GM12878 (cell line): ENCODE measurements around the gene RBPMS2. TPM values are rescaled to one million over a fixed set of nuclear protein-coding genes. Genes with fewer than 3 reads are reported as not detected.

Experiments
- ATAC-seq: fragments of 200-7000 bp; cut with Tn5 transposase; 3 replicates; pipeline ENCODE4 v1.9.1; 2020; ENCODE audit warnings: mild to moderate bottlenecking, moderate library complexity
- BruUV-seq: library from RNA; stranded (reverse); fragments of 400-500 nt; replicated peaks from 2 replicates; lab custom pipeline; 2021; lab: Mats Ljungman, UMichigan
- CTCF ChIA-PET: fragments of 300-600 bp; sonication (Branson Sonifier 250); formaldehyde crosslinking; extraction: SDS; loops from one replicate; lab custom pipeline; 2021; ENCODE audit warnings: inconsistent platforms; lab: Yijun Ruan, JAX
- POLR2A ChIA-PET: fragments of 350-600 bp; formaldehyde crosslinking; extraction: SDS; loops from one replicate; lab custom pipeline; 2021; ENCODE audit warnings: inconsistent platforms; lab: Charles Lee
- RAD21 ChIA-PET: fragments of 300-600 bp; sonication (Branson Sonifier 250); formaldehyde crosslinking; loops from one replicate; lab custom pipeline; 2023; ENCODE audit warnings: antibody characterized with exemption; ENCODE audit not compliant: unreplicated experiment; lab: Charles Lee
- SMC1A ChIA-PET: fragments of 300-600 bp; sonication (Branson Sonifier 250); formaldehyde crosslinking; loops from one replicate; lab custom pipeline; 2023; ENCODE audit not compliant: unreplicated experiment, uncharacterized antibody; lab: Charles Lee
- DNase-seq: peaks from one replicate; pipeline ENCODE4 v3.0.0-alpha.2; 2011; ENCODE audit warnings: low read depth, low spot score
- FAIRE-seq: peaks from 3 replicates; lab custom pipeline; 2011; peaks lifted over from hg19 to GRCh38; lab: Jason Lieb, UNC
- H2AFZ ChIP-seq: 2 replicates; pipeline ENCODE4 v1.6.0; 2011; ENCODE audit warnings: low read depth, low read length, control low read depth; ENCODE audit not compliant: control insufficient read depth
- H3K27ac ChIP-seq: 2 replicates; pipeline ENCODE4 v1.5.1; 2011; ENCODE audit warnings: control low read depth; ENCODE audit not compliant: control insufficient read depth, insufficient read depth
- H3K27me3 ChIP-seq, 2 experiments: replicated peaks in 1 of 2; 2 replicates each; pipeline versions ENCODE4 v1.6.0 to v1.6.1; 2011; ENCODE audit warnings: low read length in 1 of 2; ENCODE audit not compliant: control insufficient read depth in 2 of 2, insufficient read depth in 2 of 2
- H3K36me3 ChIP-seq, 2 experiments: 2 replicates each; pipeline ENCODE4 v1.5.1; 2011; ENCODE audit warnings: low read length in 1 of 2; ENCODE audit not compliant: control insufficient read depth in 2 of 2, insufficient read depth in 2 of 2
- H3K4me1 ChIP-seq: 2 replicates; pipeline ENCODE4 v1.6.1; 2011; ENCODE audit warnings: mild to moderate bottlenecking, low read length, moderate library complexity, mixed read lengths; ENCODE audit not compliant: control insufficient read depth, insufficient read depth
- H3K4me2 ChIP-seq: 2 replicates; pipeline ENCODE4 v1.6.0; 2011; ENCODE audit warnings: control low read depth; ENCODE audit not compliant: control insufficient read depth, insufficient read depth
- H3K4me3 ChIP-seq: fragments of 200-600 bp; sonication (generic); 2 replicates; pipeline ENCODE4 v1.5.1; 2016
- H3K79me2 ChIP-seq: 2 replicates; pipeline ENCODE4 v1.6.0; 2011; ENCODE audit warnings: low read length; ENCODE audit not compliant: control insufficient read depth, insufficient read depth
- H3K9ac ChIP-seq: 2 replicates; pipeline ENCODE4 v1.8.0; 2011; ENCODE audit warnings: low read length, control low read depth, mixed read lengths; ENCODE audit not compliant: control insufficient read depth, insufficient read depth
- H3K9me3 ChIP-seq: replicated peaks from 3 replicates; pipeline ENCODE4 v1.5.1; 2011; ENCODE audit warnings: mild to moderate bottlenecking, low read length; ENCODE audit not compliant: control insufficient read depth, insufficient read depth
- H4K20me1 ChIP-seq: 2 replicates; pipeline ENCODE4 v1.6.0; 2011; ENCODE audit not compliant: control insufficient read depth, insufficient read depth
- BCL11A ChIP-seq: IDR thresholded peaks from 2 replicates; pipeline ENCODE4 v1.6.1; 2011; ENCODE audit warnings: low read depth, low read length
- EGR1 ChIP-seq, 2 experiments: IDR thresholded peaks; 1 replicate in 1 of 2; 2 replicates in 1 of 2; pipeline ENCODE4 v1.6.1; 2011 to 2012; ENCODE audit warnings: low read depth in 2 of 2, low read length in 2 of 2, borderline replicate concordance in 1 of 2, mild to moderate bottlenecking in 1 of 2, moderate library complexity in 1 of 2
- EZH2 ChIP-seq: IDR thresholded peaks from 2 replicates; pipeline ENCODE4 v1.6.1; 2012; ENCODE audit warnings: low read depth, mild to moderate bottlenecking, control low read depth, inconsistent platforms, low read length, borderline replicate concordance; ENCODE audit not compliant: control insufficient read depth
- FOS ChIP-seq: IDR thresholded peaks from 3 replicates; pipeline ENCODE4 v1.6.1; 2011; ENCODE audit warnings: borderline replicate concordance; ENCODE audit not compliant: insufficient read length; ENCODE audit errors: extremely low read depth
- HSF1 ChIP-seq: fragments of 150-350 bp; IDR thresholded peaks from 2 replicates; pipeline ENCODE4 v1.6.1; 2014; ENCODE audit warnings: mild to moderate bottlenecking, low read depth, low read length
- MYB ChIP-seq: fragments of 150-350 bp; IDR thresholded peaks from 2 replicates; pipeline ENCODE4 v1.6.1; 2014; ENCODE audit warnings: mild to moderate bottlenecking, low read depth, low read length, borderline replicate concordance
- PKNOX1 ChIP-seq: fragments of 450-650 bp; IDR thresholded peaks from 2 replicates; pipeline ENCODE4 v1.6.1; 2016; ENCODE audit warnings: mild to moderate bottlenecking
- WGBS: methylation state at CpG from one replicate; pipeline ENCODE4 v1.1.6; 2016; ENCODE audit warnings: low lambda C conversion rate; ENCODE audit not compliant: insufficient replicate concordance, insufficient coverage; ENCODE audit errors: missing lambda C conversion rate; 5-methylcytosine and 5-hydroxymethylcytosine counted together
- in situ Hi-C: fragments of 300-500 bp; cut with MboI; formaldehyde crosslinking; loops from 9 replicates; pipeline ENCODE4 v1.14.3; 2018; ENCODE audit warnings: mixed read lengths
- intact Hi-C: fragments of 100-400 bp; cut with micrococcal nuclease; formaldehyde crosslinking; loops from one replicate; pipeline ENCODE4 v1.14.2; 2022; ENCODE audit not compliant: unreplicated experiment
- polyA plus RNA-seq, 11 experiments: library from polyadenylated mRNA; depleted of rRNA in 4 of 11; unstranded in 6 of 11; stranded (reverse) in 5 of 11; fragments of >200 nt; fragmentation: Nextera tagmentation in 4 of 11; fragmentation: Illumina TruSeq in 1 of 11; extraction: Ambion mirVana in 4 of 11; extraction: Trizol in 1 of 11; gene quantifications; 1 replicate in 1 of 11; 2 replicates in 10 of 11; pipeline versions ENCODE4 v1.2.1 to v1.2.3, GENCODE V29; 2011 to 2016; ENCODE audit warnings: inconsistent platforms in 2 of 11, missing spikeins in 2 of 11, low read depth in 1 of 11
- total RNA-seq, 4 experiments: library from RNA; depleted of rRNA in 3 of 4; stranded (reverse); fragments of >200 nt in 3 of 4; fragmentation: Illumina TruSeq in 1 of 4; extraction: Trizol in 1 of 4; gene quantifications; 2 replicates each; pipeline versions ENCODE4 v1.2.1 to v1.2.3, GENCODE V29; 2013 to 2021

Gene RBPMS2
- total and polyA plus RNA-seq, 10 of the 15 experiments (the other 5 are each of a cell fraction or from before 2014, with no cell fraction given): 0.06 to 0.31 (median 0.19) TPM; not detected in 3

GRCh38 chr15:64763874-64764273, 11.5 kb downstream of the RBPMS2 start:
- no peak for DNase-seq
- SMC1A ChIA-PET: interaction anchor here (0.6 kb wide), 1 partner anchor 13 kb away, joined by 4 read pairs; no protein-coding TSS in a partner anchor
- TF ChIP-seq EZH2 (no peak), FOS (no peak), PKNOX1 (no peak), MYB (no peak)
- TF ChIP-seq, all 136 proteins: peak for 0
- intact Hi-C loops: no loop called here
- Histone ChIP-seq H3K4me2 (no peak overlapping the region), H3K4me3 (no peak overlapping the region), H3K36me3 (no peaks in the 10 kb centered on the region), H3K27ac (no peak overlapping the region), H3K27me3 (no peaks in the 10 kb centered on the region), H2AFZ (no peak overlapping the region), H4K20me1 (no peaks in the 10 kb centered on the region), H3K9ac (no peak overlapping the region), H3K4me1 (no peaks in the 10 kb centered on the region), H3K9me3 (no peaks in the 10 kb centered on the region), H3K79me2 (no peaks in the 10 kb centered on the region)
- no TSS peak for BruUV-seq
- RAD21 ChIA-PET: interaction anchor here (1.0 to 1.8 kb wide), 2 partner anchors 10 to 46 kb away, joined by 3 to 8 read pairs; no protein-coding TSS in a partner anchor
- 52% methylated on average over 4 of the region's 4 CpGs for WGBS
- POLR2A ChIA-PET: interaction anchor here (1.3 kb wide), 1 partner anchor 10 kb away, joined by 3 read pairs; no protein-coding TSS in a partner anchor
- ATAC-seq: peak; percentile 47; the same call in 2 of the 3 replicates
- no peak for FAIRE-seq
- CTCF ChIA-PET: interaction anchor here (3.7 kb wide), 1 partner anchor 46 kb away, joined by 16 read pairs; no protein-coding TSS in a partner anchor
- in situ Hi-C loops: no loop called here

- Histone ChIP-seq H3K4me1 (no peaks in the 10 kb centered on the region), H3K4me2 (no peak overlapping the region), H3K9me3 (no peaks in the 10 kb centered on the region), H3K79me2 (no peaks in the 10 kb centered on the region), H3K4me3 (no peak overlapping the region), H3K27me3 (no peaks in the 10 kb centered on the region), H2AFZ (no peak overlapping the region), H3K36me3 (no peaks in the 10 kb centered on the region), H3K27ac (no peak overlapping the region), H4K20me1 (no peaks in the 10 kb centered on the region), H3K9ac (no peak overlapping the region)
- ChIA-PET POLR2A (no interaction called here), RAD21 (interaction anchor here (1.0 to 1.8 kb wide), 2 partner anchors 10 to 46 kb away, joined by 3 to 8 read pairs; no protein-coding TSS in a partner anchor), CTCF (interaction anchor here (0.6 to 3.7 kb wide), 4 partner anchors 22 to 486 kb away, joined by 3 to 16 read pairs (median 4); no protein-coding TSS in a partner anchor), SMC1A (no interaction called here)
- intact Hi-C loops: no loop called here
- FAIRE-seq (no peak), ATAC-seq (no peak), DNase-seq (no peak)
- no peak for TF ChIP-seq BCL11A
- TF ChIP-seq HSF1: no peak
- no peak for TF ChIP-seq EGR1 (IDR thresholded peaks at IDR 0.05; ENCODE audit: borderline replicate concordance in 1 of 2, low read depth in 2 of 2, low read length in 2 of 2)
- no TSS peak for BruUV-seq
- in situ Hi-C loops: no loop called here
Observed at GRCh38 chr15:64763462-64763861, 11.9 kb downstream of the RBPMS2 start.
